HCT116 (cell line): ENCODE measurements around the gene CH25H. TPM values are rescaled to one million over a fixed set of nuclear protein-coding genes. Genes with fewer than 3 reads are reported as not detected.

Experiments used
- ATAC-seq: fragments of 200-7000 bp; cut with Tn5 transposase; 2 replicates; pipeline ENCODE4 v1.9.1; 2020; ENCODE audit warnings: mild to moderate bottlenecking, moderate library complexity
- BruUV-seq: library from RNA; stranded (reverse); fragments of 400-500 nt; replicated peaks from 2 replicates; lab custom pipeline; 2021; lab: Mats Ljungman, UMichigan
- CTCF ChIA-PET: fragments of 300-600 bp; sonication (Branson Sonifier 250); formaldehyde crosslinking; loops from one replicate; lab custom pipeline; 2021; ENCODE audit warnings: antibody characterized with exemption; lab: Charles Lee
- POLR2A ChIA-PET: fragments of 300-600, 350-600 bp; sonication (Branson Sonifier 250); formaldehyde crosslinking; loops from one replicate; lab custom pipeline; 2021; ENCODE audit warnings: antibody characterized with exemption; lab: Charles Lee
- RAD21 ChIA-PET, 2 experiments: fragments of 300-600 bp; sonication (Branson Sonifier 250); formaldehyde crosslinking; loops; one replicate each; lab custom pipeline; 2023; ENCODE audit warnings: low total read pairs in 2 of 2; ENCODE audit not compliant: uncharacterized antibody in 2 of 2, unreplicated experiment in 2 of 2, low non-redundant PET in 1 of 2; lab: Charles Lee
- DNase-seq: peaks from one replicate; pipeline ENCODE4 v3.0.0-alpha.2; 2010; ENCODE audit warnings: low read depth, low spot score
- H2AFZ ChIP-seq: fragments of 200-600 bp; shearing (Covaris generic), sonication (generic); 2 replicates; pipeline ENCODE4 v1.6.1; 2017; ENCODE audit warnings: low read depth, mixed run types, mixed read lengths, antibody characterized with exemption, low read length; ENCODE audit not compliant: poor library complexity, severe bottlenecking
- H3K27ac ChIP-seq: 2 replicates; pipeline ENCODE4 v1.5.1; 2012; ENCODE audit warnings: low read depth, low read length
- H3K27me3 ChIP-seq: fragments of 200-600 bp; sonication (generic); 2 replicates; pipeline ENCODE4 v1.6.1; 2016; ENCODE audit warnings: mixed run types, low read length, mixed read lengths; ENCODE audit not compliant: insufficient read depth
- H3K36me3 ChIP-seq, 2 experiments: fragments of 200-500 bp in 1 of 2; fragments of 200-600 bp in 1 of 2; sonication (Bioruptor generic) in 1 of 2; sonication (generic) in 1 of 2; 2 replicates each; pipeline versions ENCODE4 v1.5.1 to v1.6.1; 2014 to 2016; ENCODE audit warnings: low read length in 2 of 2, inconsistent platforms in 1 of 2, mixed read lengths in 1 of 2, mixed run types in 1 of 2; ENCODE audit not compliant: insufficient read depth in 2 of 2, control insufficient read depth in 1 of 2
- H3K4me1 ChIP-seq, 2 experiments: fragments of 200-600 bp in 1 of 2; sonication (generic) in 1 of 2; 2 replicates each; pipeline versions ENCODE4 v1.5.1 to v1.6.1; 2012 to 2017; ENCODE audit warnings: low read length in 2 of 2, inconsistent platforms in 1 of 2, mild to moderate bottlenecking in 1 of 2, mixed read lengths in 1 of 2, mixed run types in 1 of 2, moderate library complexity in 1 of 2; ENCODE audit not compliant: insufficient read depth in 2 of 2, control insufficient read depth in 1 of 2
- H3K4me2 ChIP-seq: fragments of 200-600 bp; sonication (generic); 2 replicates; pipeline ENCODE4 v1.6.1; 2017; ENCODE audit warnings: mixed run types, low read length, mixed read lengths
- H3K4me3 ChIP-seq, 2 experiments: fragments of 200-600 bp in 1 of 2; sonication (generic) in 1 of 2; replicated peaks in 1 of 2; 2 replicates each; pipeline ENCODE4 v1.5.1; 2011 to 2016; ENCODE audit warnings: low read length in 2 of 2, control low read depth in 1 of 2, low read depth in 1 of 2, mild to moderate bottlenecking in 1 of 2, mixed read lengths in 1 of 2, mixed run types in 1 of 2
- H3K79me2 ChIP-seq: fragments of 200-600 bp; sonication (generic); 2 replicates; pipeline ENCODE4 v1.6.1; 2017; ENCODE audit warnings: mild to moderate bottlenecking, mixed run types, low read length, moderate library complexity, mixed read lengths; ENCODE audit not compliant: insufficient read depth
- H3K9ac ChIP-seq: fragments of 200-600 bp; sonication (generic); 2 replicates; pipeline ENCODE4 v1.6.1; 2016; ENCODE audit warnings: low read length, mixed read lengths
- H3K9me2 ChIP-seq: fragments of 200-600 bp; sonication (generic), shearing (Covaris generic); 2 replicates; pipeline ENCODE4 v1.6.1; 2017; ENCODE audit warnings: mixed run types, mild to moderate bottlenecking, moderate library complexity; ENCODE audit not compliant: insufficient read depth
- H3K9me3 ChIP-seq, 2 experiments: fragments of 200-500 bp in 1 of 2; fragments of 200-600 bp in 1 of 2; sonication (Bioruptor generic) in 1 of 2; sonication (generic) in 1 of 2; 2 replicates each; pipeline ENCODE4 v1.6.1; 2014 to 2017; ENCODE audit warnings: low read length in 2 of 2, mixed read lengths in 2 of 2, inconsistent platforms in 1 of 2, low read depth in 1 of 2, mild to moderate bottlenecking in 1 of 2, mixed run types in 1 of 2, moderate library complexity in 1 of 2; ENCODE audit not compliant: control insufficient read depth in 1 of 2, insufficient read depth in 1 of 2
- H4K20me1 ChIP-seq: fragments of 200-600 bp; sonication (generic), shearing (Covaris generic); 2 replicates; pipeline ENCODE4 v1.6.1; 2017; ENCODE audit warnings: mixed run types, mild to moderate bottlenecking, moderate library complexity; ENCODE audit not compliant: insufficient read depth
- CBX3 ChIP-seq: IDR thresholded peaks from 2 replicates; pipeline ENCODE4 v1.6.1; 2012; ENCODE audit warnings: low read depth
- CEBPB ChIP-seq: IDR thresholded peaks from 2 replicates; pipeline ENCODE4 v1.6.1; 2012; ENCODE audit warnings: low read depth
- JUND ChIP-seq: IDR thresholded peaks from 2 replicates; pipeline ENCODE4 v1.6.1; 2012
- REST ChIP-seq: IDR thresholded peaks from 2 replicates; pipeline ENCODE4 v1.6.1; 2012; ENCODE audit warnings: low read depth
- TCF7L2 ChIP-seq: IDR thresholded peaks from 2 replicates; pipeline ENCODE4 v1.7.0; 2011; ENCODE audit warnings: borderline replicate concordance, inconsistent platforms; ENCODE audit not compliant: insufficient read depth, insufficient read length; ENCODE audit errors: extremely low read depth
- YY1 ChIP-seq: IDR thresholded peaks from 2 replicates; pipeline ENCODE4 v1.6.1; 2011; ENCODE audit warnings: low read length, low read depth, moderate library complexity, mild to moderate bottlenecking; ENCODE audit not compliant: insufficient replicate concordance; ENCODE audit errors: extremely low read depth
- ZFX ChIP-seq: fragments of 450-650 bp; IDR thresholded peaks from 2 replicates; pipeline ENCODE4 v1.6.1; 2017
- ZNF274 ChIP-seq: fragments of 200-500 bp; sonication (Bioruptor generic); IDR thresholded peaks from 2 replicates; pipeline ENCODE4 v1.6.1; 2014; ENCODE audit warnings: mild to moderate bottlenecking, low read depth, low read length, inconsistent platforms
- intact Hi-C: fragments of 100-400 bp; cut with micrococcal nuclease; formaldehyde crosslinking; loops from 2 replicates; pipeline ENCODE4 v1.10.0; 2022
- total RNA-seq: library from RNA; stranded (reverse); gene quantifications from one replicate; pipeline ENCODE4 v1.2.1, GENCODE V29; 2021; ENCODE audit not compliant: unreplicated experiment

The CH25H gene
- total RNA-seq, 1 experiment from 2014 or later: not detected

DNA sequence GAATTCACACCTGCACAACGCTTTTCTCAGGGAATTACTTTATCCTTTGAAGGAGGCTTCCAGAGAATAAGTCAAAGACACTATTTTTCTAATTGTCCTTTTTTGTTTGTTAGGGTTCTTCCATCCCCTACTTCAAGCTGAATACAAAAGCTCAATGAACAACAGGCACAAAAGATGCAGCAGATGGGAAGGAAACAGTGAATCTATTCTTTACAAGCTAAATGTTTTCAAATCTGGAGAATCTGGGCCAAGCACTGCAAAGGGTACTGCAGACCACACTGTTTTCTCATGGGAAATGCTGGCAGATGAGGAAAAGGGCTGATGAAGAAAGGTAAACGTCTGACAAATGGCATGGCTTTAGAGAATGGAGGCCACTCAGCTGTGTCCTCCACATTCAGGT, 25.9 kb upstream of the CH25H start:
- ChIA-PET POLR2A (interaction anchor here (0.9 kb wide), 1 partner anchor 19 kb away, joined by 3 read pairs; the partner anchor contains the start of gene LIPA), RAD21 (no interaction called here), CTCF (interaction anchor here (1.6 kb wide), 1 partner anchor 16 kb away, joined by 4 read pairs; no protein-coding TSS in a partner anchor)
- H4K20me1 ChIP-seq: no peaks in the 10 kb centered on the region
- intact Hi-C loops: no loop called here
- no peaks in the 10 kb centered on the region for H3K36me3 ChIP-seq
- H3K79me2 ChIP-seq: no peaks in the 10 kb centered on the region
- no peaks in the 10 kb centered on the region for H3K9me2 ChIP-seq
- no peak overlapping the region for H3K9ac ChIP-seq
- ATAC-seq: no peak
- H3K27ac ChIP-seq: no peak overlapping the region
- TF ChIP-seq ZFX: no peak
- TF ChIP-seq JUND: no peak
- no peak for TF ChIP-seq YY1
- TF ChIP-seq ZNF274: no peak
- TF ChIP-seq TCF7L2: no peak
- TF ChIP-seq CEBPB: no peak
- no peak for TF ChIP-seq CBX3
- TF ChIP-seq REST: no peak
- no peaks in the 10 kb centered on the region for H3K4me1 ChIP-seq
- no peak overlapping the region for H3K4me2 ChIP-seq
- no peak overlapping the region for H2AFZ ChIP-seq
- no peak for DNase-seq
- no peaks in the 10 kb centered on the region for H3K9me3 ChIP-seq
- no peak overlapping the region for H3K4me3 ChIP-seq
- H3K27me3 ChIP-seq: no peaks in the 10 kb centered on the region
- no TSS peak for BruUV-seq
